Measurements from ENCODE around the gene KLF11. TPM values are rescaled to one million over a fixed set of nuclear protein-coding genes. Genes with fewer than 3 reads are reported as not detected.
A peak's percentile ranks its signal among the peaks of the same experiment; 100 is the strongest.

KLF11 gene
- total and polyA plus RNA-seq, 2 of the 8 experiments (the other 6 are each of a cell fraction or from before 2014, with no cell fraction given) = 6.4 to 10.1 TPM

- no peak for FAIRE-seq
- Histone ChIP-seq H3K4me2 (ENCODE audit: insufficient read depth in 1 of 2, low read depth in 2 of 2, low read length in 2 of 2) (peak overlapping the region; percentile 76 to 96; a peak in 3 of 4 replicates), H4K91ac (replicated peaks; ENCODE audit: insufficient read length, low read length) (no peak overlapping the region), H2AK5ac (ENCODE audit: low read depth, low read length) (no peak overlapping the region), H3K23ac (ENCODE audit: insufficient read length) (no peak overlapping the region), H4K8ac (ENCODE audit: extremely low read depth, insufficient read depth, low read length) (peak overlapping the region; percentile 41; the same call in 1 of the 2 replicates), H2AFZ (ENCODE audit: low read length) (no peak overlapping the region), H2BK12ac (ENCODE audit: low read depth, low read length) (peak overlapping the region; percentile 4; the same call in 1 of the 2 replicates), H3K79me1 (ENCODE audit: low read depth, low read length) (no peaks in the 10 kb centered on the region), H2BK15ac (ENCODE audit: low read length) (no peak overlapping the region), H3K9ac (replicated peaks in 1 of 4; ENCODE audit: extremely low read depth in 1 of 4, low read depth in 3 of 4, low read length in 3 of 4) (no peak overlapping the region), H3K9me3 (ENCODE audit: insufficient read depth in 2 of 2, low read depth in 1 of 2, low read length in 1 of 2) (no peaks in the 10 kb centered on the region), H3K18ac (ENCODE audit: extremely low read depth, low read length) (no peak overlapping the region), H3K4ac (replicated peaks; ENCODE audit: insufficient read length, low read depth, low read length) (no peak overlapping the region), H4K20me1 (replicated peaks in 1 of 2; ENCODE audit: control insufficient read depth in 1 of 2, insufficient read depth in 2 of 2, low read length in 2 of 2) (no peaks in the 10 kb centered on the region), H2BK5ac (ENCODE audit: low read depth, low read length) (no peak overlapping the region), H3K36me3 (ENCODE audit: control insufficient read depth in 2 of 4, insufficient read depth in 4 of 4, low read length in 3 of 4) (peaks cover 0 to 18% (median 0%) of the 10 kb centered on the region in 4 experiments; a peak in 2 of 8 replicates), H3K4me1 (replicated peaks in 1 of 4; ENCODE audit: control insufficient read depth in 3 of 4, insufficient read depth in 4 of 4, low read length in 3 of 4) (peaks cover 0 to 16% (median 2%) of the 10 kb centered on the region in 4 experiments; a peak in 3 of 7 replicates), H4K5ac (ENCODE audit: insufficient read length, low read depth, low read length) (no peak overlapping the region), H3K4me3 (ENCODE audit: extremely low read depth in 1 of 4, insufficient read depth in 2 of 4, low read depth in 3 of 4, low read length in 4 of 4) (peak overlapping the region in 1 of 4 experiments; percentile 56; a peak in 2 of 8 replicates), H2BK20ac (ENCODE audit: low read length) (no peak overlapping the region), H3K23me2 (ENCODE audit: low read depth, low read length) (peaks cover 3% of the 10 kb centered on the region; the same call in 1 of the 2 replicates), H2BK120ac (replicated peaks; ENCODE audit: low read depth, low read length) (no peak overlapping the region), H3K27me3 (replicated peaks in 1 of 4; ENCODE audit: control insufficient read depth in 3 of 4, extremely low read depth in 1 of 4, insufficient read depth in 3 of 4, low read length in 3 of 4) (no peaks in the 10 kb centered on the region), H3K27ac (ENCODE audit: low read depth, low read length) (no peak overlapping the region), H3K56ac (replicated peaks; ENCODE audit: insufficient read length, low read depth, low read length) (no peak overlapping the region), H3K79me2 (ENCODE audit: control insufficient read depth in 1 of 2, insufficient read depth in 2 of 2, low read length in 2 of 2) (no peaks in the 10 kb centered on the region), H3K14ac (ENCODE audit: insufficient read length) (no peak overlapping the region)
- DNase-seq (ENCODE audit: low read depth in 1 of 2, low spot score in 2 of 2) = no peak
- CTCF ChIA-PET (ENCODE audit: partially characterized antibody) = interaction anchor here (0.6 to 7.7 kb wide), 13 partner anchors 9 to 742 kb away, joined by 3 to 68 read pairs (median 6); partner anchors contain the start of gene TAF1B
- 76% methylated on average over 11 of the region's 11 CpGs; no CpG with 5 or more reads in 1 of the 2 experiments for WGBS, 2 experiments (ENCODE audit: extremely low coverage in 1 of 2, insufficient coverage in 1 of 2, insufficient read length in 1 of 2, insufficient replicate concordance in 2 of 2, low coverage in 1 of 2, low lambda C conversion rate in 2 of 2, missing lambda C conversion rate in 1 of 2)
- POLR2A ChIA-PET (ENCODE audit: partially characterized antibody) = interaction anchor here (3.0 to 3.1 kb wide), 2 partner anchors 9 to 13 kb away, joined by 12 to 32 read pairs; partner anchors contain the start of gene KLF11
- no peak for TF ChIP-seq RNF2 (IDR thresholded peaks at IDR 0.05; ENCODE audit: borderline replicate concordance, low read depth, low read length, missing control alignments, poor library complexity, severe bottlenecking)
- no peak for TF ChIP-seq HDAC2 (IDR thresholded peaks at IDR 0.05; ENCODE audit: borderline replicate concordance in 1 of 2, low read depth in 2 of 2, low read length in 2 of 2)
- no peak for TF ChIP-seq TCF12 (IDR thresholded peaks at IDR 0.05; ENCODE audit: low read depth, low read length)
- TF ChIP-seq JUND (IDR thresholded peaks at IDR 0.05; ENCODE audit: low read length) = no peak
- TF ChIP-seq SIX5 (IDR thresholded peaks at IDR 0.05; ENCODE audit: low read depth, low read length) = no peak
- TF ChIP-seq SIN3A (conservative IDR thresholded peaks at IDR 0.05 in 1 of 2, IDR thresholded peaks at IDR 0.05 in 1 of 2; ENCODE audit: low read depth in 1 of 2, low read length in 2 of 2) = no peak
- TF ChIP-seq KDM1A (IDR thresholded peaks at IDR 0.05; ENCODE audit: borderline replicate concordance, low read length) = no peak
- no peak for TF ChIP-seq SIRT6 (IDR thresholded peaks at IDR 0.05; ENCODE audit: low read length)
- no peak for TF ChIP-seq POLR2A (IDR thresholded peaks at IDR 0.05; ENCODE audit: control extremely low read depth in 1 of 2, low read depth in 2 of 2, low read length in 2 of 2)
- no peak for TF ChIP-seq USF2 (IDR thresholded peaks at IDR 0.05; ENCODE audit: low read length)
- no peak for TF ChIP-seq POLR2AphosphoS5 (IDR thresholded peaks at IDR 0.05; ENCODE audit: low read depth, low read length)
These were observed 13.1 kb downstream of the KLF11 start for GRCh38 chr2:10056439-10056838.
